Measurements from ENCODE around the gene RAB6B.

The RAB6B gene

GRCh38 chr3:133890037-133890436 is 5.6 kb downstream of the RAB6B start:
- no peak overlapping the region for H3K27ac ChIP-seq (replicated peaks)
- peak; percentile 43 to 82 for DNase-seq (ENCODE audit: low read depth in 1 of 2, low spot score in 1 of 2)
- no peak for TF ChIP-seq CTCF (IDR thresholded peaks at IDR 0.05; ENCODE audit: insufficient read depth, low read length)
- TF ChIP-seq GABPA (IDR thresholded peaks at IDR 0.05; ENCODE audit: low read depth), result no peak
- TF ChIP-seq POLR2AphosphoS5 (IDR thresholded peaks at IDR 0.05; ENCODE audit: low read depth), result no peak
- peak; percentile 98 for TF ChIP-seq SPI1 (IDR thresholded peaks at IDR 0.05; ENCODE audit: borderline replicate concordance, low read depth)

GRCh38 chr3:133888726-133889340 is 6.8 kb downstream of the RAB6B start:
- Histone ChIP-seq H3K4me3 (replicated peaks; ENCODE audit: insufficient read depth, low read length) (no peak overlapping the region), H3K27me3 (ENCODE audit: insufficient read depth, poor library complexity, severe bottlenecking) (no peaks in the 10 kb centered on the region), H3K27ac (replicated peaks) (no peak overlapping the region)
- TF ChIP-seq CTCF (IDR thresholded peaks at IDR 0.05; ENCODE audit: insufficient read depth, low read length) (no peak), POLR2AphosphoS5 (IDR thresholded peaks at IDR 0.05; ENCODE audit: low read depth) (no peak), GABPA (IDR thresholded peaks at IDR 0.05; ENCODE audit: low read depth) (no peak), REST (IDR thresholded peaks at IDR 0.05; ENCODE audit: insufficient replicate concordance, low read depth) (no peak), SPI1 (IDR thresholded peaks at IDR 0.05; ENCODE audit: borderline replicate concordance, low read depth) (no peak)
- DNase-seq (ENCODE audit: low read depth in 1 of 2, low spot score in 1 of 2), result no peak

More at GRCh38 chr3:133890037-133890436, 5.6 kb downstream of the RAB6B start:
- Histone ChIP-seq H3K27me3 (ENCODE audit: insufficient read depth, poor library complexity, severe bottlenecking) (no peaks in the 10 kb centered on the region), H3K4me3 (replicated peaks; ENCODE audit: insufficient read depth, low read length) (no peak overlapping the region)

DNA sequence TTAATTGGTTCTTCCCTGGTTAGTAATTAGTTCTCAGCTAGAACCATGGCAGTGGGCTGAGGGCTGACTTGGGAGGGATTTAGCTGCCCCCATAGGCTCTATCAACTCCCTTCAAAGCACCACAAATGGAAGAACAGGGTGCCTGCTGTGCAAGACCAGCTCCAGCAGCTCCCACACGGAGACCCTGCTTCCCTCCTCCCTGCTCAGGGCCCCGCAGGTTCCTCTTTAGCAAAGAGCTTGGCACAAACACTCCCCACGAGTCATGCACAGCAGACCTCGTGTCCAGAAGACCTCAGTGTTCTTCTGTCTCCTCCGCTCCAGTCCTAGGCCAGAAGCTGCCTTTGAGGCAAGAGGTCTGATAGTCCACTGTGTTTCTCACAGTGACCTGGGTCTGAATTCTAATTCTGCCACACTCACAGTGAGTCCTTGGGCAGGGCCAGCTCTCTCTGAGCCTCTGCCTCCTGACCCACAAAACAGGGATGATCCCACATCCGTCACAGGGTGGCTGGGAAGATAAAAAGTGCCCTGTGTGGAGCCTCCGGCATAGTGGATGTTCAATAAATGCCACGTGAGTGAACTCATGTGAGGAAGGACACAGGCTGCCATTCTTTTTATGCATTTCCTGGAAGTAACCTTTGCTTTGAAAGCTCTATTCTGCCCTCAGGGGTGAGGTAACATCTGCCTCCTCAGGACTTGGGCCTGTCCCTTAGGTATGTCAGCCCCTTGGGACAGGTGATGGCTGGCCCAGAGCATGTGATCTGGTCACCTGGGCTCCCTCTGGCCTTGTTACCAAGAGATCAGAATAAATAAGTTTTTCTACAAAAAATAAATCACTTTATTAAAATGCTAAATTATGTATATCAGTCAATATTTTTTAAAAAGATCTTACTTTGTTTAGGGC is 7.6 kb downstream of the RAB6B start:
- Histone ChIP-seq H3K27me3 (ENCODE audit: insufficient read depth, poor library complexity, severe bottlenecking) (no peaks in the 10 kb centered on the region), H3K4me3 (replicated peaks; ENCODE audit: insufficient read depth, low read length) (no peak overlapping the region), H3K27ac (replicated peaks) (peak overlapping the region; percentile 36)
- TF ChIP-seq SPI1 (IDR thresholded peaks at IDR 0.05; ENCODE audit: borderline replicate concordance, low read depth), result peak; percentile 51; the same call in 1 of the 2 replicates
- no peak for TF ChIP-seq POLR2AphosphoS5 (IDR thresholded peaks at IDR 0.05; ENCODE audit: low read depth)
- TF ChIP-seq CTCF (IDR thresholded peaks at IDR 0.05; ENCODE audit: insufficient read depth, low read length), result no peak
- TF ChIP-seq GABPA (IDR thresholded peaks at IDR 0.05; ENCODE audit: low read depth), result no peak
- TF ChIP-seq REST (IDR thresholded peaks at IDR 0.05; ENCODE audit: insufficient replicate concordance, low read depth), result no peak
- DNase-seq (ENCODE audit: low read depth in 1 of 2, low spot score in 1 of 2), result peak in 1 of 2 experiments; percentile 85

Data from HL-60 (cell line).